ENCODE results near the gene RGS14.
"Not testable (repeated sequence)": the region's sequence is repeated elsewhere in the genome, so short reads cannot be mapped to it uniquely, and the experiment has no call there.

The RGS14 gene

GRCh38 chr5:177372034-177372896 lies 14.5 kb downstream of the RGS14 start:
- no peak overlapping the region; the same call in 1 of the 2 replicates for H3K27ac ChIP-seq
- no peak for TF ChIP-seq ZFX (IDR thresholded peaks at IDR 0.05)
- TF ChIP-seq CTCF (conservative IDR thresholded peaks at IDR 0.05) = no peak

- no peak overlapping the region for H3K27ac ChIP-seq
- TF ChIP-seq ZFX (IDR thresholded peaks at IDR 0.05) (no peak), CTCF (conservative IDR thresholded peaks at IDR 0.05) (no peak)
Measured at GRCh38 chr5:177372910-177373309, 15.2 kb downstream of the RGS14 start.

- H3K27ac ChIP-seq = no peak overlapping the region
- TF ChIP-seq CTCF (conservative IDR thresholded peaks at IDR 0.05) (no peak), ZFX (IDR thresholded peaks at IDR 0.05) (no peak)
Measured at GRCh38 chr5:177373806-177374205, 16.1 kb downstream of the RGS14 start.

- no peak for TF ChIP-seq ZFX (IDR thresholded peaks at IDR 0.05)
- TF ChIP-seq CTCF (conservative IDR thresholded peaks at IDR 0.05) = no peak
- H3K27ac ChIP-seq = no peak overlapping the region
Measured at GRCh38 chr5:177374211-177374610, 16.5 kb downstream of the RGS14 start.

- H3K27ac ChIP-seq = not testable (repeated sequence)
Measured at GRCh38 chr5:177375516-177375915, 17.8 kb downstream of the RGS14 start.

GRCh38 chr5:177376107-177376506 lies 18.4 kb downstream of the RGS14 start:
- TF ChIP-seq CTCF (conservative IDR thresholded peaks at IDR 0.05) = no peak
- TF ChIP-seq ZFX (IDR thresholded peaks at IDR 0.05) = no peak
- H3K27ac ChIP-seq = no peak overlapping the region

GRCh38 chr5:177377851-177378776 lies 20.4 kb downstream of the RGS14 start:
- H3K27ac ChIP-seq = no peak overlapping the region
- TF ChIP-seq CTCF (conservative IDR thresholded peaks at IDR 0.05) (no peak), ZFX (IDR thresholded peaks at IDR 0.05) (no peak)

Measured in C4-2B (cell line).